Fibroblast of lung (primary cell): ENCODE measurements around the gene EMILIN2. TPM values are rescaled to one million over a fixed set of nuclear protein-coding genes. Genes with fewer than 3 reads are reported as not detected.

Experiments used
- DNase-seq, 2 donors: peaks; one replicate each; pipeline versions ENCODE4 v3.0.0 to v3.0.0-alpha.2; 2010; ENCODE audit warnings: low read depth in 2 of 2
- H2AFZ ChIP-seq: 2 replicates; pipeline ENCODE4 v1.5.1; 2012; ENCODE audit warnings: low read length, control low read depth, inconsistent platforms
- H3K27ac ChIP-seq: 2 replicates; pipeline ENCODE4 v1.5.1; 2011; ENCODE audit warnings: low read length, control low read depth; ENCODE audit not compliant: insufficient read depth
- H3K27me3 ChIP-seq: 2 replicates; pipeline ENCODE4 v1.5.1; 2011; ENCODE audit warnings: mild to moderate bottlenecking, low read length; ENCODE audit not compliant: control insufficient read depth, insufficient read depth
- H3K36me3 ChIP-seq: 2 replicates; pipeline ENCODE4 v1.5.1; 2011; ENCODE audit warnings: low read length; ENCODE audit not compliant: control insufficient read depth, insufficient read depth
- H3K4me1 ChIP-seq: 2 replicates; pipeline ENCODE4 v1.5.1; 2011; ENCODE audit warnings: low read length; ENCODE audit not compliant: control insufficient read depth, insufficient read depth; ENCODE audit errors: extremely low read depth
- H3K4me2 ChIP-seq: 2 replicates; pipeline ENCODE4 v1.5.1; 2011; ENCODE audit warnings: low read length, control low read depth; ENCODE audit not compliant: insufficient read depth; ENCODE audit errors: extremely low read depth
- H3K4me3 ChIP-seq, 4 experiments: fragments of 200-600 bp in 1 of 4; sonication (generic) in 1 of 4; replicated peaks in 1 of 4; 2 replicates each; pipeline ENCODE4 v1.5.1; 2011 to 2016; ENCODE audit warnings: low read length in 4 of 4, low read depth in 3 of 4, mild to moderate bottlenecking in 3 of 4, control low read depth in 2 of 4, inconsistent platforms in 1 of 4, mixed read lengths in 1 of 4; ENCODE audit not compliant: insufficient read depth in 1 of 4; ENCODE audit errors: control extremely low read depth in 1 of 4
- H3K79me2 ChIP-seq: 2 replicates; pipeline ENCODE4 v1.5.1; 2012; ENCODE audit warnings: mild to moderate bottlenecking, low read length, inconsistent platforms; ENCODE audit not compliant: control insufficient read depth, insufficient read depth
- H3K9ac ChIP-seq: 2 replicates; pipeline ENCODE4 v1.5.1; 2011; ENCODE audit warnings: mild to moderate bottlenecking, low read length, control low read depth; ENCODE audit not compliant: insufficient read depth
- H3K9me3 ChIP-seq: 2 replicates; pipeline ENCODE4 v1.5.1; 2012; ENCODE audit warnings: low read depth, low read length; ENCODE audit not compliant: control insufficient read depth, insufficient read depth
- H4K20me1 ChIP-seq: 2 replicates; pipeline ENCODE4 v1.5.1; 2011; ENCODE audit warnings: low read length; ENCODE audit not compliant: control insufficient read depth, insufficient read depth; ENCODE audit errors: extremely low read depth
- EZH2 ChIP-seq: IDR thresholded peaks from 2 replicates; pipeline ENCODE4 v1.5.1; 2012; ENCODE audit warnings: low read length, control low read depth, mild to moderate bottlenecking; ENCODE audit errors: missing control alignments
- polyA plus RNA-seq, 2 donors: library from polyadenylated mRNA; depleted of rRNA in 1 of 2; stranded (reverse) in 1 of 2; unstranded in 1 of 2; fragments of >200 nt; gene quantifications; 2 replicates each; pipeline ENCODE4 v1.2.1, GENCODE V29; 2011 to 2012; ENCODE audit warnings: missing spikeins in 1 of 2
- total RNA-seq: library from RNA; depleted of rRNA; stranded (reverse); fragments of >200 nt; gene quantifications from 2 replicates; pipeline ENCODE4 v1.2.1, GENCODE V29; 2014
- TF ChIP-seq, protein P1 (sequence below), 2 donors: IDR thresholded peaks in 1 of 2; conservative IDR thresholded peaks in 1 of 2; 1 replicate in 1 of 2; 2 replicates in 1 of 2; pipeline ENCODE4 v1.5.1; 2011 to 2012; ENCODE audit warnings: low read length in 2 of 2, control low read depth in 1 of 2, inconsistent platforms in 1 of 2, low read depth in 1 of 2, mild to moderate bottlenecking in 1 of 2

EMILIN2 gene
- total and polyA plus RNA-seq, 2 donors (not counting 1 experiment from before 2014, with no cell fraction given): 8.7 to 11.1 TPM

DNA sequence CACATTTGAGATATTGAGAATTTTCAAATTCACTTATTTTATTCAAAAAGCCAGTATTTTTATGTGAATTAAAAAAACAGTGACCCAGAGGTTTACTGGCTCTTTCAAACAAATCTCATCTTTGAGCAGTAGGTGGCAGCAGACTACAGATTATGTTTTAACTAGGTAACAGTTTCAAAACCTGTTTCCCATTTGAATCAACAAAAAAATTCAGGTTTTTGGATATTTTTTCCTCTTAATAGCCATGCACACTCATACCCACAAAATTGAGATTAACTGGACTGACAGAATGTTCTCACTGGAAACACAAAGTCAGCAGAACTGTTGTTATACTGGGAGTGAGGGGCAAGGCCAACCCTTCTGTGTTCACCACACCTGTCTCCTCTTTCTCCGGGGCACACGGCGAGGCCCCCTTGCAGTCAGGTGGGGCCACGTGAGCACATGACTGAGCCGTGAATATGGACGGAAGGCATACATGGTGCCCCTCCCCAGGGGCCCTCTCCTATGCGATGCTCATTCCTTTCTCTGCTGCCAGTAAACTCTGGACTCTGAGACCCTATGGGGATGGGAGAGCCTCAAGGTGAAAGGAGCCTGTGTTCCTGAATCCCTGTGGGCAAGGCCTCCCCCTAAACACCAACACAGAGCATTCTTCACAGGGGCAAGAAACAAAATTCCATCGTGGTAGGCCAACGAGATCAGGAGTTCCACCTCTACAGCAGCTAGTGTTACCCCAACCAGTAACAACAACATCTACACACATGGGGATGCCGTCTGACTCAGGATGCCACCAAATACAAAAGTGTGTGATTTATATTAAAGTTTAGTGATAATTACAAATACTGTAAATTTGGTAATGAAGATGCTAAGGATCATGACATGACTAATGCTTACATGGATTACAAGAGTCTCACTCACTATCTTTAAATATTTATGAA is 85.7 kb downstream of the EMILIN2 start:
- Histone ChIP-seq H3K79me2 (no peaks in the 10 kb centered on the region), H3K36me3 (peaks cover 12% of the 10 kb centered on the region), H3K4me3 (no peak overlapping the region), H2AFZ (no peak overlapping the region), H3K27me3 (no peaks in the 10 kb centered on the region), H3K9ac (no peak overlapping the region), H3K9me3 (no peaks in the 10 kb centered on the region), H3K27ac (peak overlapping the region; percentile 4), H3K4me1 (peaks cover 5% of the 10 kb centered on the region), H3K4me2 (peak overlapping the region; percentile 18), H4K20me1 (no peaks in the 10 kb centered on the region)
- TF ChIP-seq, protein P1, sequence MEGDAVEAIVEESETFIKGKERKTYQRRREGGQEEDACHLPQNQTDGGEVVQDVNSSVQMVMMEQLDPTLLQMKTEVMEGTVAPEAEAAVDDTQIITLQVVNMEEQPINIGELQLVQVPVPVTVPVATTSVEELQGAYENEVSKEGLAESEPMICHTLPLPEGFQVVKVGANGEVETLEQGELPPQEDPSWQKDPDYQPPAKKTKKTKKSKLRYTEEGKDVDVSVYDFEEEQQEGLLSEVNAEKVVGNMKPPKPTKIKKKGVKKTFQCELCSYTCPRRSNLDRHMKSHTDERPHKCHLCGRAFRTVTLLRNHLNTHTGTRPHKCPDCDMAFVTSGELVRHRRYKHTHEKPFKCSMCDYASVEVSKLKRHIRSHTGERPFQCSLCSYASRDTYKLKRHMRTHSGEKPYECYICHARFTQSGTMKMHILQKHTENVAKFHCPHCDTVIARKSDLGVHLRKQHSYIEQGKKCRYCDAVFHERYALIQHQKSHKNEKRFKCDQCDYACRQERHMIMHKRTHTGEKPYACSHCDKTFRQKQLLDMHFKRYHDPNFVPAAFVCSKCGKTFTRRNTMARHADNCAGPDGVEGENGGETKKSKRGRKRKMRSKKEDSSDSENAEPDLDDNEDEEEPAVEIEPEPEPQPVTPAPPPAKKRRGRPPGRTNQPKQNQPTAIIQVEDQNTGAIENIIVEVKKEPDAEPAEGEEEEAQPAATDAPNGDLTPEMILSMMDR (conservative IDR thresholded peaks at IDR 0.05 in 1 of 2, IDR thresholded peaks at IDR 0.05 in 1 of 2; ENCODE audit: low read depth in 1 of 2, low read length in 2 of 2): peak; percentile 61 to 63
- TF ChIP-seq EZH2: no peak
- DNase-seq: peak; percentile 45 to 81

GRCh38 chr18:2933995-2934394 is 87.2 kb downstream of the EMILIN2 start:
- H3K4me2 ChIP-seq: no peak overlapping the region
- H3K27ac ChIP-seq: no peak overlapping the region
- no peaks in the 10 kb centered on the region for H3K9me3 ChIP-seq
- no peak for DNase-seq
- H2AFZ ChIP-seq: no peak overlapping the region
- peaks cover 7% of the 10 kb centered on the region for H3K36me3 ChIP-seq
- TF ChIP-seq, protein P1 (conservative IDR thresholded peaks at IDR 0.05 in 1 of 2, IDR thresholded peaks at IDR 0.05 in 1 of 2; ENCODE audit: low read depth in 1 of 2, low read length in 2 of 2): no peak
- TF ChIP-seq EZH2: no peak
- H3K4me3 ChIP-seq: no peak overlapping the region
- no peak overlapping the region for H3K9ac ChIP-seq
- H3K27me3 ChIP-seq: no peaks in the 10 kb centered on the region
- peaks cover 5% of the 10 kb centered on the region for H3K4me1 ChIP-seq
- no peaks in the 10 kb centered on the region for H4K20me1 ChIP-seq
- H3K79me2 ChIP-seq: no peaks in the 10 kb centered on the region

- no peak overlapping the region for H2AFZ ChIP-seq
- no peaks in the 10 kb centered on the region for H3K27me3 ChIP-seq
- H3K79me2 ChIP-seq: no peaks in the 10 kb centered on the region
- peaks cover 5% of the 10 kb centered on the region for H3K36me3 ChIP-seq
- DNase-seq: peak in 1 of 2 donors; percentile 71
- H3K27ac ChIP-seq: no peak overlapping the region
- no peaks in the 10 kb centered on the region for H4K20me1 ChIP-seq
- no peak overlapping the region for H3K4me2 ChIP-seq
- H3K9ac ChIP-seq: no peak overlapping the region
- TF ChIP-seq EZH2: no peak
- TF ChIP-seq, protein P1 (conservative IDR thresholded peaks at IDR 0.05 in 1 of 2, IDR thresholded peaks at IDR 0.05 in 1 of 2; ENCODE audit: low read depth in 1 of 2, low read length in 2 of 2): no peak
- H3K9me3 ChIP-seq: no peaks in the 10 kb centered on the region
- H3K4me1 ChIP-seq: peaks cover 5% of the 10 kb centered on the region
- H3K4me3 ChIP-seq: no peak overlapping the region
Observed at GRCh38 chr18:2935438-2936192, 88.8 kb downstream of the EMILIN2 start.
